Activated CD4-positive, alpha-beta T cell treated with anti-CD3 and anti-CD28 coated beads for 36 hours (primary cell): ENCODE results near the gene POLD1. TPM values are rescaled to one million over a fixed set of nuclear protein-coding genes. Genes with fewer than 3 reads are reported as not detected.
A peak's percentile ranks its signal among the peaks of the same experiment; 100 is the strongest.

Source experiments
- ATAC-seq: fragments of 200-7000 bp; cut with Tn5 transposase; one replicate; pipeline ENCODE4 v1.10.0; 2021; ENCODE audit warnings: mild to moderate bottlenecking, moderate library complexity
- CTCF ChIA-PET: fragments of 350-600 bp; sonication (Branson Sonifier 250); formaldehyde crosslinking; loops from one replicate; lab custom pipeline; 2021; ENCODE audit warnings: antibody characterized with exemption; lab: Charles Lee
- POLR2A ChIA-PET: fragments of 350-600 bp; sonication (Branson Sonifier 250); formaldehyde crosslinking; loops from one replicate; lab custom pipeline; 2021; ENCODE audit warnings: antibody characterized with exemption, inconsistent platforms; lab: Charles Lee
- DNase-seq: peaks from one replicate; pipeline ENCODE4 v3.0.0-alpha.2; 2020
- H3K27ac Mint-ChIP-seq: one replicate; pipeline ENCODE4 v1.8.0; 2021; ENCODE audit warnings: mixed read lengths
- H3K27me3 Mint-ChIP-seq: one replicate; pipeline ENCODE4 v1.8.0; 2021; ENCODE audit warnings: mixed read lengths
- H3K36me3 Mint-ChIP-seq: one replicate; pipeline ENCODE4 v1.8.0; 2021; ENCODE audit warnings: low read depth, mixed read lengths
- H3K4me1 Mint-ChIP-seq: one replicate; pipeline ENCODE4 v1.8.0; 2021; ENCODE audit warnings: mixed read lengths
- H3K4me3 Mint-ChIP-seq: one replicate; pipeline ENCODE4 v1.8.0; 2021; ENCODE audit warnings: mild to moderate bottlenecking, moderate library complexity, mixed read lengths
- H3K9me3 Mint-ChIP-seq: one replicate; pipeline ENCODE4 v1.8.0; 2021; ENCODE audit warnings: low read depth, mixed read lengths
- intact Hi-C, 2 experiments: fragments of 100-400 bp; cut with DNase I in 1 of 2; cut with micrococcal nuclease in 1 of 2; formaldehyde crosslinking; loops; one replicate each; pipeline versions ENCODE4 v1.14.2 to v1.15.1; 2022 to 2024; cut with DNase I, micrococcal nuclease
- total RNA-seq, 2 experiments: library from RNA; stranded (reverse); gene quantifications; one replicate each; pipeline ENCODE4 v1.2.3, GENCODE V29; 2021

POLD1 gene
- total RNA-seq, 2 experiments from 2014 or later: 220 to 227 TPM

GRCh38 chr19:50365434-50366306, 18.5 kb upstream of the POLD1 start, which contains the start of gene NAPSA:
NAPSA (minus strand) TSS chr19:50365639; CDS start chr19:50365621, 18 bp downstream.
- H3K4me1 Mint-ChIP-seq: peaks cover 76% of the 10 kb centered on the region
- ChIA-PET CTCF (interaction anchor here (0.7 to 2.5 kb wide), 4 partner anchors 8 to 95 kb away, joined by 3 to 11 read pairs (median 6); partner anchors contain the start of gene NR1H2), POLR2A (no interaction called here)
- H3K9me3 Mint-ChIP-seq: no peaks in the 10 kb centered on the region
- DNase-seq (peak; percentile 52), ATAC-seq (no peak)
- no peaks in the 10 kb centered on the region for H3K27me3 Mint-ChIP-seq
- H3K36me3 Mint-ChIP-seq: peaks cover 17% of the 10 kb centered on the region
- intact Hi-C loops: loop anchor here in 1 of 2 experiments (10.0 kb wide), 1 partner anchor 429 kb away; the partner anchor contains the start of gene ACP4
- H3K4me3 Mint-ChIP-seq: peak within 1 kb of the TSS; percentile 73
- peak within 1 kb of the TSS; percentile 96 for H3K27ac Mint-ChIP-seq

- DNase-seq: peak; percentile 87
- H3K4me3 Mint-ChIP-seq: peak overlapping the region; percentile 82
- H3K4me1 Mint-ChIP-seq: peaks cover 45% of the 10 kb centered on the region
- H3K27ac Mint-ChIP-seq: peak overlapping the region; percentile 90
- CTCF ChIA-PET: interaction anchor here (0.6 to 3.0 kb wide), 11 partner anchors 9 to 1047 kb away, joined by 3 to 15 read pairs (median 3); partner anchors contain the start of gene POLD1
- H3K9me3 Mint-ChIP-seq: no peaks in the 10 kb centered on the region
- H3K27me3 Mint-ChIP-seq: no peaks in the 10 kb centered on the region
- H3K36me3 Mint-ChIP-seq: no peaks in the 10 kb centered on the region
- POLR2A ChIA-PET: no interaction called here
- intact Hi-C loops: loop anchor here (1.0 to 10.0 kb wide), 7 partner anchors 12 to 426 kb away; partner anchors contain the start of genes ACP4 (in 1 of the 2) and JOSD2 (in 1 of the 2)
- ATAC-seq: peak; percentile 50
Observed at GRCh38 chr19:50368649-50369570, 15.2 kb upstream of the POLD1 start.

DNA sequence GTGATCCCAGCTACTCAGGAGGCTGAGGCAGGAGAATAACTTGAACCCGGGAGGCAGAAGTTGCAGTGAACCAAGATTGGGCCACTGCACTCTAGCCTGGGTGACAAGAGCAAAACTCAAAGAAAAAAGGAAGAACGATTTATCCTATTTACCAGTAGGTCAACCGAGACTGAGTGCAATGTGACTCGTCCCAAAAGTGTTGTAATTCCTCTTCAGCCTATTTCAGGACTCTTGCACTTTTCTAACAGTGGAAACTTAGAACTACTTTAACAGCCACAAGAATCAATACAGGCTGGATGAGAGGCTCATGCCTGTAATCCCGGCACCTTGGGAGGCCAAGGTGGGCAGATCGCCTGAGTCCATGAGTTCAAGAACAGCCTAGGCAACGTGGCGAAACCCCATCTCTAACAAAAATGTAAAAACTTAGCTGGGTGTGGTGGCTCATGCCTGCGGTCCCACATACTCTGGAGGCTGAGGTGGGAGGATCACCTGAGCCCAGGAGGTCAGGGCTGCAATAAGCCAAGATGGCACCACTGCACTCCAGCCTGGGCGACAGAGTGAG, 12.2 kb upstream of the POLD1 start:
- intact Hi-C loops: no loop called here
- POLR2A ChIA-PET: no interaction called here

DNA sequence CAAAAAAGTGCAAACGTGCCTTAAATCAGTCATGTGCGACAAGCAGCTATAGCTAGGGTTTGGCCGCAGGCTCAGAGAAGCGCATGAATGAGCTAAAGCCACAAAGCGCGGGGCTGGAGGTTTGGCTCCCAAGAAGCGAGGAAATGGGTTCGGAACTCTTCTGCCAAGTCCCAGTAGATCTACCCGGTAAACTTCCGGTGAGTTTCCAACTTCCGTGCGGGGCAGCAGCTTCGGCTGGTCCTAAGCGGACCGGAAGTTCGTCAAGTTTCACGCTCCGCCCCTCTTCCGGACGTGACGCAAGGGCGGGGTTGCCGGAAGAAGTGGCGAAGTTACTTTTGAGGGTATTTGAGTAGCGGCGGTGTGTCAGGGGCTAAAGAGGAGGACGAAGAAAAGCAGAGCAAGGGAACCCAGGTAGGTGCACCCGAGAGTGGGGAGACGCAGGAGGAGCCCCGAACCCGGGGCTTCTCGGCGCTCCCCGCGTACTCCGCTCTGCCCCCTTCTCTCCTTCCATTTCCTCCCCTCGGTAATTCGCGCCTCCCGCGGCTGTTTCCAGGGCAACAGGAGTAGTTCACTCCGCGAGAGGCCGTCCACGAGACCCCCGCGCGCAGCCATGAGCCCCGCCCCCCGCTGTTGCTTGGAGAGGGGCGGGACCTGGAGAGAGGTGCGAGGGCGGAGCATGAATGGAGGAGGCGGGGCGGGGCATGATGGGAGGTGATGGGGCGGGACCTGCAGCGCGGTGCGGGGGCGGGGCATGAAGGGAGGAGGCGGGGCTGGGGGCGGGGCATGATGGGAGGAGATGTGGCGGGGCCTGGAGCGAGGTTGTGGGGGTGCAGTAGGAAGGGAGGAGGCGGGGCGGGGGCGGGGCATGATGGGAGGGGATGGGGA, 7.7 kb upstream of the POLD1 start, which contains the start of gene NR1H2:
Gene NR1H2, plus strand, starts transcription at position 292 of the 885 bp plus-strand sequence. CDS start 1,149 bp downstream, outside the sequence.
- H3K27ac Mint-ChIP-seq: peak within 1 kb of the TSS; percentile 97
- ChIA-PET POLR2A (interaction anchor here (0.6 to 1.1 kb wide), 5 partner anchors 8 to 135 kb away, joined by 3 to 6 read pairs (median 5); no protein-coding TSS in a partner anchor), CTCF (interaction anchor here (0.5 to 2.8 kb wide), 5 partner anchors 12 to 51 kb away, joined by 3 to 11 read pairs (median 5); partner anchors contain the start of gene NAPSA)
- H3K27me3 Mint-ChIP-seq: no peaks in the 10 kb centered on the region
- H3K4me1 Mint-ChIP-seq: peaks cover 21% of the 10 kb centered on the region
- intact Hi-C loops: loop anchor here (1.0 to 2.0 kb wide), 14 partner anchors 8 to 734 kb away; partner anchors contain the start of genes JOSD2 (in 2 of the 2), POLD1 (in 2 of the 2), AKT1S1 (in 1 of the 2) and ATF5 (in 1 of the 2)
- H3K9me3 Mint-ChIP-seq: no peaks in the 10 kb centered on the region
- DNase-seq: peak; percentile 97
- peaks cover 34% of the 10 kb centered on the region for H3K36me3 Mint-ChIP-seq
- H3K4me3 Mint-ChIP-seq: peak within 1 kb of the TSS; percentile 89
- ATAC-seq: peak; percentile 89

More for the DNA sequence above, 12.2 kb upstream of the POLD1 start:
- H3K4me3 Mint-ChIP-seq: no peak overlapping the region
- CTCF ChIA-PET: interaction anchor here (1.7 kb wide), 1 partner anchor 10 kb away, joined by 7 read pairs; no protein-coding TSS in a partner anchor
- H3K27me3 Mint-ChIP-seq: no peaks in the 10 kb centered on the region
- ATAC-seq: no peak
- H3K27ac Mint-ChIP-seq: no peak overlapping the region
- peaks cover under 1% of the 10 kb centered on the region for H3K36me3 Mint-ChIP-seq
- H3K9me3 Mint-ChIP-seq: no peaks in the 10 kb centered on the region
- H3K4me1 Mint-ChIP-seq: peaks cover 38% of the 10 kb centered on the region
- DNase-seq: no peak

DNA sequence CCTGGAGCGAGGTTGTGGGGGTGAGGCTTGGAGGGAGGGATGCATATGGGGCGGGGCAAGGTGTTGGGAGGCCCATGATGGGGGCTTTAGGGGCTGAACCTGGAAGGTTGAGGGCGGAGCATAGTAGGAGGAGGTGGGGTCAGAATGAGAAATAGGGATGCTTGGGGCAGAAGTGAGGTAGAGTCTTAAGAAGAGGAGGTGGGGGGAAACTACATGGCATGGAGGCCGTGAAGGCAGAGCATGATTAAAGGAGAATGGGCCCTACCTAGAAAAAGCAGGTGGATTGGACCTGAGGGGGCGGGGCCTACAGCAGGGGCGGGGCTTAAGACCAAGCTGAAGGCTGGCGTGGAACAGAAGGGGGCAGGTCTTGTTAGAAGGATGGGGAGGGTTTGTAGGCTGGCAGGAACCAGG, 7.1 kb upstream of the POLD1 start:
- POLR2A ChIA-PET: no interaction called here
- intact Hi-C loops: loop anchor here in 1 of 2 experiments (2.0 kb wide), 3 partner anchors 348 to 734 kb away; partner anchors contain the start of gene SCAF1
- DNase-seq (peak; percentile 78), ATAC-seq (peak; percentile 46)
- Mint-ChIP-seq H3K4me3 (peak overlapping the region; percentile 89), H3K27ac (peak overlapping the region; percentile 69), H3K27me3 (no peaks in the 10 kb centered on the region), H3K36me3 (peaks cover 34% of the 10 kb centered on the region), H3K4me1 (peaks cover 21% of the 10 kb centered on the region), H3K9me3 (no peaks in the 10 kb centered on the region)
- CTCF ChIA-PET: interaction anchor here (0.5 kb wide), 1 partner anchor 20 kb away, joined by 5 read pairs; no protein-coding TSS in a partner anchor

DNA sequence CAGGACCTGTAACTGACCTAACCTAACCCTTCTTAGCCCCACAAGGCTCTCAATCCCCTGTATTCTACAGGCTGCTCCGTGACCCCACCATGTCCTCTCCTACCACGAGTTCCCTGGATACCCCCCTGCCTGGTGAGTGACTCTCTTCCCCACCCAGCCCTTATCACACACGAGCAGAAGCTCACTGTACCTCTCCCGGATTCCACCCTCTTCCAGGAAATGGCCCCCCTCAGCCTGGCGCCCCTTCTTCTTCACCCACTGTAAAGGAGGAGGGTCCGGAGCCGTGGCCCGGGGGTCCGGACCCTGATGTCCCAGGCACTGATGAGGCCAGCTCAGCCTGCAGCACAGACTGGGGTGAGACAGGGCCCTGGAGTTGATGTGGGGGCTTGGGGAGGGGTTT, 6.6 kb upstream of the POLD1 start:
- intact Hi-C loops: loop anchor here in 1 of 2 experiments (2.0 kb wide), 3 partner anchors 347 to 735 kb away; partner anchors contain the start of gene SCAF1
- peak overlapping the region; percentile 89 for H3K4me3 Mint-ChIP-seq
- ChIA-PET POLR2A (no interaction called here), CTCF (no interaction called here)
- H3K36me3 Mint-ChIP-seq: peaks cover 34% of the 10 kb centered on the region
- H3K27me3 Mint-ChIP-seq: no peaks in the 10 kb centered on the region
- no peaks in the 10 kb centered on the region for H3K9me3 Mint-ChIP-seq
- no peak for ATAC-seq
- no peak for DNase-seq
- H3K4me1 Mint-ChIP-seq: peaks cover 21% of the 10 kb centered on the region
- H3K27ac Mint-ChIP-seq: peak overlapping the region; percentile 69

- intact Hi-C loops: no loop called here
- H3K36me3 Mint-ChIP-seq: peaks cover 34% of the 10 kb centered on the region
- H3K27me3 Mint-ChIP-seq: no peaks in the 10 kb centered on the region
- no peak for DNase-seq
- no peak overlapping the region for H3K27ac Mint-ChIP-seq
- no peaks in the 10 kb centered on the region for H3K9me3 Mint-ChIP-seq
- peaks cover 24% of the 10 kb centered on the region for H3K4me1 Mint-ChIP-seq
- H3K4me3 Mint-ChIP-seq: no peak overlapping the region
- ChIA-PET CTCF (interaction anchor here (1.4 kb wide), 1 partner anchor 21 kb away, joined by 3 read pairs; no protein-coding TSS in a partner anchor), POLR2A (no interaction called here)
- no peak for ATAC-seq
Observed at GRCh38 chr19:50378169-50378862, 5.8 kb upstream of the POLD1 start.

- POLR2A ChIA-PET: interaction anchor here (0.6 kb wide), 1 partner anchor 45 kb away, joined by 4 read pairs; no protein-coding TSS in a partner anchor
- intact Hi-C loops: no loop called here
- no peaks in the 10 kb centered on the region for H3K27me3 Mint-ChIP-seq
- H3K36me3 Mint-ChIP-seq: peaks cover 34% of the 10 kb centered on the region
- no peak overlapping the region for H3K4me3 Mint-ChIP-seq
- no peaks in the 10 kb centered on the region for H3K9me3 Mint-ChIP-seq
- H3K4me1 Mint-ChIP-seq: peaks cover 30% of the 10 kb centered on the region
- no peak for ATAC-seq
- no peak for DNase-seq
- CTCF ChIA-PET: interaction anchor here (1.4 kb wide), 1 partner anchor 21 kb away, joined by 3 read pairs; no protein-coding TSS in a partner anchor
- no peak overlapping the region for H3K27ac Mint-ChIP-seq
Observed at GRCh38 chr19:50378863-50379236, 5.3 kb upstream of the POLD1 start.

GRCh38 chr19:50379602-50380001, 4.5 kb upstream of the POLD1 start:
- H3K27me3 Mint-ChIP-seq: no peaks in the 10 kb centered on the region
- POLR2A ChIA-PET: interaction anchor here (0.6 kb wide), 1 partner anchor 46 kb away, joined by 4 read pairs; no protein-coding TSS in a partner anchor
- peaks cover 26% of the 10 kb centered on the region for H3K4me1 Mint-ChIP-seq
- no peak overlapping the region for H3K4me3 Mint-ChIP-seq
- intact Hi-C loops: no loop called here
- no peak overlapping the region for H3K27ac Mint-ChIP-seq
- DNase-seq: no peak
- ATAC-seq: no peak
- CTCF ChIA-PET: interaction anchor here (1.4 kb wide), 1 partner anchor 22 kb away, joined by 3 read pairs; no protein-coding TSS in a partner anchor
- no peaks in the 10 kb centered on the region for H3K9me3 Mint-ChIP-seq
- peaks cover 38% of the 10 kb centered on the region for H3K36me3 Mint-ChIP-seq
